ENCODE data around the gene FTL. TPM values are rescaled to one million over a fixed set of nuclear protein-coding genes. Genes with fewer than 3 reads are reported as not detected.
"Not testable (repeated sequence)": the region's sequence is repeated elsewhere in the genome, so short reads cannot be mapped to it uniquely, and the experiment has no call there.

The FTL gene
- total RNA-seq: 1,000 to 10,000 TPM in 1 of 2 donors, 100 to 1,000 TPM in 1; 830 to 1,568 TPM
- 1,000 to 10,000 TPM; 1,197 to 1,255 TPM for polyA plus RNA-seq (ENCODE audit: insufficient read length in 2 of 2)
- long read RNA-seq, donor 1, transcript FTL-201 (4 exons, 878 nt): major isoform, 1,058 of 1,308 reads
- long read RNA-seq, donor 1, partial matches to known transcripts: 126 of 1,308 reads
- long read RNA-seq, donor 1, other reads (novel, unspliced or antisense): 124 of 1,308 reads
- long read RNA-seq, donor 2, transcript FTL-201 (4 exons, 878 nt): major isoform, 486 of 659 reads
- long read RNA-seq, donor 2, partial matches to known transcripts: 122 of 659 reads
- long read RNA-seq, donor 2, other reads (novel, unspliced or antisense): 51 of 659 reads
- long read RNA-seq, donor 3, transcript FTL-201 (4 exons, 878 nt): major isoform, 626 of 840 reads
- long read RNA-seq, donor 3, partial matches to known transcripts: 145 of 840 reads
- long read RNA-seq, donor 3, other reads (novel, unspliced or antisense): 69 of 840 reads
- long read RNA-seq, donor 4, transcript FTL-201 (4 exons, 878 nt): major isoform, 1,507 of 1,862 reads
- long read RNA-seq, donor 4, partial matches to known transcripts: 186 of 1,862 reads
- long read RNA-seq, donor 4, other reads (novel, unspliced or antisense): 169 of 1,862 reads

- Histone ChIP-seq H3K4me3 (ENCODE audit: low read depth, low read length) (peak within 1 kb of the TSS; percentile 81), H3K9me3 (ENCODE audit: control insufficient read depth, insufficient read depth, low read length) (no peaks in the 10 kb centered on the region), H3K36me3 (ENCODE audit: control insufficient read depth, insufficient read depth, low read length) (peaks cover 55% of the 10 kb centered on the region), H3K27ac (ENCODE audit: low read depth, low read length) (peak within 1 kb of the TSS; percentile 90), H3K27me3 (ENCODE audit: control insufficient read depth, insufficient read depth, low read length) (no peaks in the 10 kb centered on the region), H3K4me1 (ENCODE audit: control insufficient read depth, insufficient read depth, low read length) (peaks cover 36% of the 10 kb centered on the region)
- DNase-seq (ENCODE audit: low read depth in 4 of 6, low spot score in 6 of 6): peak; percentile 84 to 98 (median 89)
- 0% methylated on average over 50 of the region's 52 CpGs for WGBS (ENCODE audit: insufficient coverage)
Measured at GRCh38 chr19:48965040-48965805, at the start of gene FTL. FTL (plus strand) TSS chr19:48965309; CDS start chr19:48965508, 199 bp downstream.

- no peaks in the 10 kb centered on the region for H3K9me3 ChIP-seq (ENCODE audit: control insufficient read depth, insufficient read depth, low read length)
- H3K4me3 ChIP-seq (ENCODE audit: low read depth, low read length): no peak overlapping the region
- 67% methylated on average over 2 of the region's 8 CpGs for WGBS (ENCODE audit: insufficient coverage)
- peaks cover 87% of the 10 kb centered on the region for H3K36me3 ChIP-seq (ENCODE audit: control insufficient read depth, insufficient read depth, low read length)
- H3K27me3 ChIP-seq (ENCODE audit: control insufficient read depth, insufficient read depth, low read length): no peaks in the 10 kb centered on the region
- no peak for DNase-seq (ENCODE audit: low read depth in 4 of 6, low spot score in 6 of 6)
- H3K4me1 ChIP-seq (ENCODE audit: control insufficient read depth, insufficient read depth, low read length): no peaks in the 10 kb centered on the region
- H3K27ac ChIP-seq (ENCODE audit: low read depth, low read length): no peak overlapping the region
Measured at GRCh38 chr19:48915757-48916156, 49.4 kb upstream of the FTL start.

- DNase-seq (ENCODE audit: low read depth in 4 of 6, low spot score in 6 of 6): no peak
- Histone ChIP-seq H3K4me1 (ENCODE audit: control insufficient read depth, insufficient read depth, low read length) (no peaks in the 10 kb centered on the region), H3K27me3 (ENCODE audit: control insufficient read depth, insufficient read depth, low read length) (no peaks in the 10 kb centered on the region), H3K36me3 (ENCODE audit: control insufficient read depth, insufficient read depth, low read length) (peaks cover 92% of the 10 kb centered on the region), H3K9me3 (ENCODE audit: control insufficient read depth, insufficient read depth, low read length) (no peaks in the 10 kb centered on the region), H3K4me3 (ENCODE audit: low read depth, low read length) (no peak overlapping the region), H3K27ac (ENCODE audit: low read depth, low read length) (no peak overlapping the region)
- WGBS (ENCODE audit: insufficient coverage): 84% methylated on average over 6 of the region's 6 CpGs
Measured at GRCh38 chr19:48918071-48918470, 47.0 kb upstream of the FTL start.

GRCh38 chr19:48918801-48919247, 46.3 kb upstream of the FTL start:
- peak in 2 of 6 donors; percentile 40 to 81 for DNase-seq (ENCODE audit: low read depth in 4 of 6, low spot score in 6 of 6)
- H3K27ac ChIP-seq (ENCODE audit: low read depth, low read length): no peak overlapping the region
- peaks cover 89% of the 10 kb centered on the region for H3K36me3 ChIP-seq (ENCODE audit: control insufficient read depth, insufficient read depth, low read length)
- no peaks in the 10 kb centered on the region for H3K27me3 ChIP-seq (ENCODE audit: control insufficient read depth, insufficient read depth, low read length)
- 43% methylated on average over 6 of the region's 18 CpGs for WGBS (ENCODE audit: insufficient coverage)
- H3K4me1 ChIP-seq (ENCODE audit: control insufficient read depth, insufficient read depth, low read length): no peaks in the 10 kb centered on the region
- H3K4me3 ChIP-seq (ENCODE audit: low read depth, low read length): no peak overlapping the region
- H3K9me3 ChIP-seq (ENCODE audit: control insufficient read depth, insufficient read depth, low read length): no peaks in the 10 kb centered on the region

DNA sequence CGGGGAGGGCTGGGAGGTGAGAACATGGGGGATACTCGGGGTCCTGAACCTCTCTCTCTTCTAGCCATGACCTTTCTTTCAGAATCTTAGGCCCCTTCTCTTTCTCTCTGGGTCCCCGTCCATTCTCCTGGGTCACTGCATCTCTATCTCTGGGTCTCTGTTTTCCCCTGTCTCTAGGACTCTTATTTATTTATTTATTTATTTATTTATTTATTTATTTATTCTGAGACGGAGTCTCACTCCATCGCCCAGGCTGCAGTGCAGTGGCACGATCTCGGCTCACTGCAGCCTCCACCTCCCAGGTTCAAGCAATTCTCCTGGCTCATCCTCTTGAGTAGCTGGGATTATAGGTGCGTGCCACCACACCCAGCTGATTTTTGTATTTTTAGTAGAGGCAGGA, 45.8 kb upstream of the FTL start:
- no CpG with 5 or more reads among the region's 8 CpGs for WGBS (ENCODE audit: insufficient coverage)

DNA sequence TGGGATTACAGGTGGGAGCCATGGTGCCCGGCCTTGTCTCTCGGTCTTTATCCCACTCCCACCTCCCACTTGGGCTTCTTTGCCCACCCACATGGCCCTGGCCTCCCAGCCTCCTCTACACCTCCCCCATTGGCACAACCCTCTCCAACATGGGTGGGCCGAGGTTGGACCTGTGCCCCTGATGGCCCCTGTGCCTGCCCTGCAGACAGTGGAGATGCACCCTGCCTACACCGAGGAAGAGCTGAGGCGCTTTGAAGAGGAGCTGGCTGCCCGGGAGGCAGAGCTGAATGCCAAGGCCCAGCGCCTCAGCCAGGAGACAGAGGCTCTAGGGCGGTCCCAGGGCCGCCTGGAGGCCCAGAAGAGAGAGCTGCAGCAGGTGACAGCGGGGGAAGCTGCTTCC, 44.2 kb upstream of the FTL start:
- DNase-seq (ENCODE audit: low read depth in 4 of 6, low spot score in 6 of 6): no peak
- peaks cover 74% of the 10 kb centered on the region for H3K36me3 ChIP-seq (ENCODE audit: control insufficient read depth, insufficient read depth, low read length)
- 84% methylated on average over 10 of the region's 10 CpGs for WGBS (ENCODE audit: insufficient coverage)
- no peak overlapping the region for H3K4me3 ChIP-seq (ENCODE audit: low read depth, low read length)
- H3K4me1 ChIP-seq (ENCODE audit: control insufficient read depth, insufficient read depth, low read length): no peaks in the 10 kb centered on the region
- no peaks in the 10 kb centered on the region for H3K27me3 ChIP-seq (ENCODE audit: control insufficient read depth, insufficient read depth, low read length)
- no peak overlapping the region for H3K27ac ChIP-seq (ENCODE audit: low read depth, low read length)
- H3K9me3 ChIP-seq (ENCODE audit: control insufficient read depth, insufficient read depth, low read length): no peaks in the 10 kb centered on the region

More for the DNA sequence above, 45.8 kb upstream of the FTL start:
- not testable (repeated sequence) for H3K4me3 ChIP-seq (ENCODE audit: low read depth, low read length); H3K27ac ChIP-seq (ENCODE audit: low read depth, low read length); H3K4me1 ChIP-seq (ENCODE audit: control insufficient read depth, insufficient read depth, low read length); H3K27me3 ChIP-seq (ENCODE audit: control insufficient read depth, insufficient read depth, low read length); DNase-seq (ENCODE audit: low read depth in 4 of 6, low spot score in 6 of 6); H3K9me3 ChIP-seq (ENCODE audit: control insufficient read depth, insufficient read depth, low read length)
- H3K36me3 ChIP-seq (ENCODE audit: control insufficient read depth, insufficient read depth, low read length): peaks cover 85% of the 10 kb centered on the region

DNA sequence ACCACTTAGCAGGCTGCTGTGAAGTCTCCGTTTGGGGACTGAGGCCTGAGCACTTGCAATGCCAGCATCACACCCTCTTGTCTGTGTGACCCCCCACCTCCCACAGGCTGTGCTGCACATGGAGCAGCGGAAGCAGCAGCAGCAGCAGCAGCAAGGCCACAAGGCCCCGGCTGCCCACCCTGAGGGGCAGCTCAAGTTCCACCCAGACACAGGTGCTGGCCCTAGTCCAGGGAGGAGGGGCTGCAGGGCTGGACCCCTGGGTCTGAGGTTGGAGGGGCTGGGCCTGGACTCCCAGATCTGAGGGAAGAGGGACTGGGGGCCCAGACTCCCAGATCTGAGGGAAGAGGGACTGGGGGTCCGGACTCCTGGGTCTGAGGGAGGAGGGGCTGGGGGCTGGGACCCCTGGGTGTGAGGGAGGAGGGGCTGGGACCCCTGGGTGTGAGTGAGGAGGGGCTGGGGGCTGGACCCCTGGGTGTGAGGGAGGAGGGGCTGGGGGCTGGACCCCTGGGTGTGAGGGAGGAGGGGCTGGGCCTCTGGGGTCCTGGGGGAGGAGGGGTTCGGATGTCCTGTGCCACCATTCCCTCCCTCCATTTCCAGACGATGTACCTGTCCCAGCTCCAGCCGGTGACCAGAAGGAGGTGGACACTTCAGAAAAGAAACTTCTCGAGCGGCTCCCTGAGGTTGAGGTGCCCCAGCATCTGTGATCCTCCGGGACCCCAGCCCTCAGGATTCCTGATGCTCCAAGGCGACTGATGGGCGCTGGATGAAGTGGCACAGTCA, 43.2 kb upstream of the FTL start:
- H3K27me3 ChIP-seq (ENCODE audit: control insufficient read depth, insufficient read depth, low read length): no peaks in the 10 kb centered on the region
- no peak overlapping the region for H3K27ac ChIP-seq (ENCODE audit: low read depth, low read length)
- H3K36me3 ChIP-seq (ENCODE audit: control insufficient read depth, insufficient read depth, low read length): peaks cover 68% of the 10 kb centered on the region
- DNase-seq (ENCODE audit: low read depth in 4 of 6, low spot score in 6 of 6): no peak
- H3K9me3 ChIP-seq (ENCODE audit: control insufficient read depth, insufficient read depth, low read length): no peaks in the 10 kb centered on the region
- 96% methylated on average over 10 of the region's 12 CpGs for WGBS (ENCODE audit: insufficient coverage)
- peaks cover 5% of the 10 kb centered on the region for H3K4me1 ChIP-seq (ENCODE audit: control insufficient read depth, insufficient read depth, low read length)
- no peak overlapping the region for H3K4me3 ChIP-seq (ENCODE audit: low read depth, low read length)

DNA sequence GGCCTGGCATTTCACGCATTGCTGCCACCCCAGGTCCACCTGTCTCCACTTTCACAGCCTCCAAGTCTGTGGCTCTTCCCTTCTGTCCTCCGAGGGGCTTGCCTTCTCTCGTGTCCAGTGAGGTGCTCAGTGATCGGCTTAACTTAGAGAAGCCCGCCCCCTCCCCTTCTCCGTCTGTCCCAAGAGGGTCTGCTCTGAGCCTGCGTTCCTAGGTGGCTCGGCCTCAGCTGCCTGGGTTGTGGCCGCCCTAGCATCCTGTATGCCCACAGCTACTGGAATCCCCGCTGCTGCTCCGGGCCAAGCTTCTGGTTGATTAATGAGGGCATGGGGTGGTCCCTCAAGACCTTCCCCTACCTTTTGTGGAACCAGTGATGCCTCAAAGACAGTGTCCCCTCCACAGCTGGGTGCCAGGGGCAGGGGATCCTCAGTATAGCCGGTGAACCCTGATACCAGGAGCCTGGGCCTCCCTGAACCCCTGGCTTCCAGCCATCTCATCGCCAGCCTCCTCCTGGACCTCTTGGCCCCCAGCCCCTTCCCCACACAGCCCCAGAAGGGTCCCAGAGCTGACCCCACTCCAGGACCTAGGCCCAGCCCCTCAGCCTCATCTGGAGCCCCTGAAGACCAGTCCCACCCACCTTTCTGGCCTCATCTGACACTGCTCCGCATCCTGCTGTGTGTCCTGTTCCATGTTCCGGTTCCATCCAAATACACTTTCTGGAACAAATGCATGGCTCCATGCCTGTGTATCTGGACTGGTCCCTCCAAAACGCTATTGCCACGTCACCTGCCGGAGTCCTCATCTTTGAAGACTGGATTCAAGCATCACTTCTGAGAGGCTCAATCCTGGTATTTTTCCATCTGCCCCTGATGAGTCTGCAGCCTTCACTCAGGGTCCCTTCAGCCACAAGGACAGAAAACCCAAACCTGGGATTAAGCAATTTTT, 42.3 kb upstream of the FTL start:
- DNase-seq (ENCODE audit: low read depth in 4 of 6, low spot score in 6 of 6): no peak
- Histone ChIP-seq H3K27me3 (ENCODE audit: control insufficient read depth, insufficient read depth, low read length) (no peaks in the 10 kb centered on the region), H3K36me3 (ENCODE audit: control insufficient read depth, insufficient read depth, low read length) (peaks cover 61% of the 10 kb centered on the region), H3K4me3 (ENCODE audit: low read depth, low read length) (no peak overlapping the region), H3K27ac (ENCODE audit: low read depth, low read length) (no peak overlapping the region), H3K9me3 (ENCODE audit: control insufficient read depth, insufficient read depth, low read length) (no peaks in the 10 kb centered on the region), H3K4me1 (ENCODE audit: control insufficient read depth, insufficient read depth, low read length) (peaks cover 5% of the 10 kb centered on the region)
- 93% methylated on average over 13 of the region's 18 CpGs for WGBS (ENCODE audit: insufficient coverage)
